Measurements from ENCODE around the gene TNFRSF4.

TNFRSF4 gene

DNA sequence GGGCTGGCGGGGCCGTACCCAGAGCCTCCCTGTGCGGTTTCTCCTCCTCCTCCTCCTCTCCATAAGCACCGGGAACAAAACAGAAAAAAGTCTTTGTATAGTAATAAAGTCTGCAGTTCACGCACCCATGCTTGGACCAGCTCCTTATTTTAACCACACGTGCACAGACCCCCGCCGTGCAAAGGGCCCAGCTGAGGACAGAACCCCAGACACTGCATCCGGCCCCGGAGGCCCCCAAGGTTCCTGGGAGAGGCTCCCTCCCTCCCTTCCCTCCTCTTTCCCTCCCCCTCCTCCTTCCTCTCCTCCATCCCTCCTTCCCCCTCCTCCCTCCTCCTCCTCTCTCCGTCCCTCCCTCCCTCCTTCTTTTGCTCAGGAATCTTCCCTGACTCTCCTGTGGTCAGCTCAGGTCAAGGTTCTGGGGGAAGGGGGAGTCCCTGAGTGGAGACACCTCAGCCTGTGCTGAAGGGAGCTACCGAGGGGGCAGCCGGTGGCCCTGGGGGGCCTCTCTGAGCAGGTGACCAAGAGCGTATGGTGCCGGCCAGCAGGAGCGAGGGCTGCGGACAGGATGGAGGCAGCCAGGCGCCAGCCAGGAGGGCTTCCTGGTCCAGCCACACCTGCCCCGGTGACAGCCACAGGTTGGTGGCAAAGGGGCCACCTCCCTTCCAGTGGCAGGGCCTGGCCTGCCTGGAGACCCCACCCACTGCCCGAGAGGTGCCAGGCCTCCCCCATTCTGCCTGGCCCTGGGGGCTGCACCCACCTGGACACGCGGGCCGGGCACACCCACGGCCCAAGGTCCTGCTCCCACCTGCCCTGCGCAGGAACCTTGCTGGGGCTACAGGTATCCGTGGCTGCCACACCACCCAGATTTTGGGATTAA, 43.5 kb downstream of the TNFRSF4 start:
- DNase-seq (ENCODE audit: low read depth in 1 of 2, low spot score in 1 of 2), result no peak

DNA sequence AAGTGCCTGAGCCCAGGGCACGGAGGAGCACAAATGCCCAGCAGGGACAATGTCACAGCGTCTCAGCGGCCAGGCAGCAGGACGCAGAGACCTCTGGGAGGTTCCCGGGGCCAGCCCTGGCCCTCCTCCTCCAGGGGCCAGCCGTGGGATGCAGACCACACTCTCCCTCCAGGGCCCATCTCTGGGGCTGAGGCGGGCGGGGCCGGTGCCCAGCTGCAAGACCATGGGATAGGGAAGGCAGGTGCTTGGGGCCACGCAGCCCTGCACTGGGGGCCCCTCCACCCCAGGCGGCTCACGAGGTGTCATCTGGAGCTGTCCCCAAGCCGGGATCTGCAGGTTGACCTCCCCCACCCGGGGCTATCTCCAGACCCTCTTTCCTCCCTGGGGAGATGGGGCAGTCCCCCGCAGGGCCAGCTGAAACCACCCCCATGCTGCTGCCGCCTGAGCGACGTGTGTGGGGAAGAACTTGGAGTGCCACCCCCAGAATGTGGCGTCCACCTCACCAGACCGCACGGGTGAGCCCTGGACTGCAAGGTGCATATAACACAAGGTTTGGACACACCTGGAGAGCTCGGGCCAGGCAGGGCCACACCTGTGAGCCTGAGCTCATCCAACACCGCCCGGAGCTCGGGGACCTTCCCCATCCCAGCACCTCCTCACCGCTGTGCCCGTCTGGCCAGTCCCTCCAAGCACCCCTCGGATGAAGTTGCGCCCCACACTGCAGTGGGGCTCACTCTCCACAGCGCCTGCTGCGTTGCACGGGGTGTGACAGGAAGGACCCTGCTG, 44.3 kb downstream of the TNFRSF4 start:
- DNase-seq (ENCODE audit: low read depth in 1 of 2, low spot score in 1 of 2), result no peak

DNA sequence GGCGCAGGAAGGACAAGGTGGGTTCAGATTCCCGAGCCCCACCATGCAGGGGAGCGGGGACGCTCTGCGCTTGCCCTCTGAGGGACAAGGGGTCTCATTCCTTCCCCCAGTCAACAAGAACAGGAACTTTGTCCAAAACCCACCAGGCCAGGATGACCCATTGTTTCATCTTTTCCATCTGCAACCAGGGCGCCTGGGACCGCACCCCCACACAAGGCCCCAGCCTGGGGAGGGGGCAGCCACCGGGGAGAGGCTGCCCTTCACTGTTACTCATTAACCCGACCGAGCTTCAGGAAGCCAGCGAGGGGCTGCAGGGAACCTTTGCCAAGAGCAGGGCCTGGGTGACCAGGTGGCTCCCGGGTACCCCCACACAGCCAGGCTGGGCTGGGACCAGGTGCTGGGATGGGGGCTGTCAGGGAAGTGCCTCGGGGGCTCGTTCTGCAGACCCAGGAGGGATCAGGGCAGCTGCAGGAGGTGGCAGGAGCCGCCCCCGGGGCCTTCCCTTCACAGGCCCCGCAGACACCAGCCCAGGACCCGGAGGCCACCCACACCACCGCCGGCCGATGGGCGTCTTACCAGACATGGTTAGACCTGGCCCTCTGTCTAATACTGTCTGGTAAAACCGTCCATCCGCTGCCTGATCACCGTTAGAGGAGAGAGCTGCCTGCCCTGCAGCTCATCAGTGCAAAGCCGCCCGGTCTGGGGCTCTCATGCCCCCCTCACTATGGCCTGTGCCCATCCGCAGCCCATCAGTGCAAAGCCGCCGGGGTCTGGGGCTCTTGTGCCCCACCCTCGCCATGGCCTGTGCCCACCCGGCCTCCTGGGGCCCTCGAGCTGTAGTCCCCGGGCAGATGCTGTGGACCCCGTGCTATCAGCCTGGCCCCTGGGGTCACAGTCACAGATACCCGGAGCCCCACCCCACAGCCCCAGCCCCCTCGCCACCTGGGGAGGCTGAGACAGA, 45.2 kb downstream of the TNFRSF4 start:
- DNase-seq (ENCODE audit: low read depth in 1 of 2, low spot score in 1 of 2), result no peak

DNA sequence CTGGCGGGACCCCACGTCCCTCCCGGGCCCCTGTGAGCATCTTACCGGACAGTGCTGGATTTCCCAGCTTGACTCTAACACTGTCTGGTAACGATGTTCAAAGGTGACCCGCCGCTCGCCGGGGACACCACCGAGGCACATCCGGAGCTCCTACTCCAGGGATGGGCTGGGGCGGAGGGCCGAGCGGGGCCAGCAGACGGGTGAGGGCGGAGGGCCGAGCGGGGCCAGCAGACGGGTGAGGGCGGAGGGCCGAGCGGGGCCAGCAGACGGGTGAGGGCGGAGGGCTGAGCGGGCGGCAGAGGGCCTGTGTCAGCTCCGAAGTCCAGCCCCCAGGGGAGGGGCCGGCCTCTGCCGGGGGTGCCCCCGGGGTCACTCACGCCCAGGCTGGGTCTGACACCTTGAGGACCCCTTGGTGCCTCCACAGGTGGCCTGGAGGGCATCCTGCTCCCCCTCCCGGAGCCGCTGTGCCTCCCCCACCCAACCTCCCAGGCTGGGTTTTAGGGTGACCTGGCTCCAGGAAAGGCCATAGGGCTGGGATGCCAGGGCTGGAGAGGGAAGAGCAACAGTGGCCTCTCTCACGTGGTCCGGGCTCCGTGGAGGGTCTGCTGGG, 46.0 kb downstream of the TNFRSF4 start:
- no peak for DNase-seq (ENCODE audit: low read depth in 1 of 2, low spot score in 1 of 2)

DNA sequence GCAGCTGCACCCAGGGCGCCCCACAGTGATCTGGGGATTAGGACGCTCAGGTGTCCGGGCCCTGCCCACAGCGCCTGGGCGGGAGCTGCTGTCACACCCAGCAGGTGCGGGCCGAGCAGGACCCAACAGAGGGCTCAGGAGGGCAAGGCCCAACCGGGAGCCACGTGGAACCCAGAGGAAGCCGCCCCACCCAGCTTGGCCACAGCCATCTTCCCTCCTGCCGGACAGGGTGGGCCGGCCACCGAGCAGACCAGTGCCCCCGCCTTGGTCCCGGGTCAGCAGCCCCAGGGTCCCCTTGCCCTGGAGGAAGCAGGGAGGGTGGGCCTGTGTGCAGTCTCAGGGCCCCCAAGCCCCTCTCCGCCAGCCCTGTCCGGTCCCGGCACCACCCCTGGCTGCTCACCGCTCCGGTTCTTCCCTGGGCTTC, 46.5 kb downstream of the TNFRSF4 start:
- no peak for DNase-seq (ENCODE audit: low read depth in 1 of 2, low spot score in 1 of 2)

DNA sequence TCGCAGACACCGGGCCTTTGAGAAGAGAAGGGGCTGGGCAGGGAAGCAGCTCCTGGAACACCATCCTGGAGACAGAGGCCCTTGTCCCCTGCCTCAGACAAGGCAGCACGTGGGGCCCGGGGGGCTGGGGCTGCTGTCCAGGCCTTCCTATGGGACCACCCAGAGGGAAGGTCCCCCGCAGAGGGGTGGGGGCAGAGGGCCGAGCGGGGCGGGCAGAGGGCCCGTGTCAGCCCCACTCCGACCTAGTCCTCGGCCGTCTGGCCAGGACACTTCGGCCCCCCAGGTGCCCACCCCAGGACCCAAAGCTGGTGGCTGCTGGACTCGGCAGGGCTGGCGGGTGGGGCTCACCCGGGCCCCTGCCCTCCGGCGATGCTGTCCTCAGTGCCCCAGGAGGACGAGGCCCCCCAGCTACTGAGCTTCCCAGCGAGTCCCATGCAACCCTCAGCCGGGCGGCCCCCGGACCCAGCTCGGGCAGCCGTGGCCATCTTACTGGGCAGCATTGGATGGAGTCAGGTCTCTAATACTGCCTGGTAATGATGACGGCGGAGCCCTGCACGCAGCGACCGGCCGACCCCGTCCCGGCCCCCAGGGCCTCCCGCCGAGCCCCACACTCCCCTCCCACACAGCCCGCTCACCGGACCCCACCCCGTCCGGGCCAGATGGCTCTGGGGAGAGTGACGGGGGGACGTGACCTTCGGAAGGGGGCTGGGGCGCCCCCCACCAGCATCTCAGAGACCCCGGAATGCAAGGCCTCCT, 47.1 kb downstream of the TNFRSF4 start:
- DNase-seq (ENCODE audit: low read depth in 1 of 2, low spot score in 1 of 2), result no peak

DNA sequence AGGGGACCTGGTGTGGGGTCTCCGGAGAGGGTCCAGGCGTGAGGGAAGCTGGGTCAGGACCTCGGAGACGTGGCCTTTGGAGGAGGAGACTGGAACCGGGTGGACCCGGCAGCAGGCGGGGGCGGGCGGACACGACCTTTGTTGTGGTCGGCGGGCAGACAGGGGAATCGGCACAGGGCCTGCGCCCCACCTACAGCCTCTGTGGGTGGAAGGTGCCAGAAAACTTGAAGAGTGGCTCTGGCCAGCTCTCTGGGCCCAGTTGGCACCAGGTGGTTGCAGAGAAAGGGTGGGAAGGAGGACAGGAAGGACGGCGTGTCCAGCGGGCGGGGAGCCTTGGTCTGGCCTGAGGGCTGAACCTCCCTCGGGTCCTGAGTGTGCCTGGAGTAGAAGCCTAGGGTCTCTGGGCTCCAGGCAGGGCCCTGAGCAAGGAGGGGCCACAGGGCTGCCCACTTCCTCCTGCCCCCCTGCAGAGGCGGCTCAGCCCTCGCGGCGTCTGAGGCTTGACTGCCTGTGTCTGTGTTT, 48.0 kb downstream of the TNFRSF4 start:
- no peak for DNase-seq (ENCODE audit: low read depth in 1 of 2, low spot score in 1 of 2)

DNA sequence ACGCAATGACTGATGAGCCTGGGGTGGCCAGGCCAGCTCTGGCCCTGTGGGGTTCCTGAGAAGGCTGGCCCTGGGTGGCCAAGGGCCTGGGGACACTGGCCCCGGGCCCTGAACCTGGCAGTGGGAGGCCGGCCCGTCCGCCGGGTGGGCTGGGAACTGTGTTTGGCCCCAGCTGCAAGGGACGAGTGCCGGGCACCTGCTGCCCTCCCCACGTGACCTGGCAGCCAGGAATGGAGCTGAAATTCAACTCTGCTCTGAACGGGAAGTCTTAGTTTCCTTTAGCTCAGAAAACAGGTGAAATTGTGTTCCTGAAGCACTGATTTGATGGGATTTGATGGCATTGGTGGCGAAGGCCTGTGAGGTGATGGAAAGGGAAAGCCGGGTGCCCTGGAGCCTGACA, 48.5 kb downstream of the TNFRSF4 start:
- DNase-seq (ENCODE audit: low read depth in 1 of 2, low spot score in 1 of 2), result no peak

DNA sequence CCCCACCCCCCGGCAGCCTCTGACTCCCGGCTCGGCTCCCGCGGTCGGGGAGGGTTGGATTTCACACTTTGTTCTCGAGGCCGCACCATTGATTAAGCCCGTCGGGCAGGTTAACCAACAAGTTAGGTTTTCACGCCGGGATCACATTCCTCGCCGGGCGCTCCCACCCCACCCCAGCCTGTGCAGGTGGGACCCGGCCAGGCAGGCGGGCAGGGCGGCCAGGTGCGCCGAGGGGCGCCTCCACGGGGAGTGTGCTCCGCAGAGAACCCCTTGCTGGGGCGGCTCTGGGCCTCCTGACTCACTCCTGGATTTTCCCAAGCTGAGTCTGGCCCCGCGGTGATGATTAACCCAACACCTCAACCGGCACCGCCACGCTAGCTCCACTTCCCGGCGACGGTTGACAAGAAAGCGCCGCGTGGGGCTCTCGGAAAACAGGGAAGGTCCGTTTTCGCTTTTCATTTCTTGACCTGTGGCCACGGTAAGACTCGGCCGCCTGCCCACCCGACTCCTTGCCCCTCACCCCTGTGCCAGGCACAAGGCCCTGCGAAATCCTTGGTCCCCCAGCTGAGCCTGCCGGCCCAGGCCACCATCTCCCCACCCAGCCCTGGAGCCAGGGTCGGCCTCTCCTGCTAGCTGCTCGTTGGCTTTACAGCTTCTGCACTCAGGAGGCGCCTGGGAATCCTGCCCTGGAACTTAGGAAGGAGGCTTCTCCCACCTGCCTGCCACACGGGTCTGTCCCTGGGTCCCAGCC, 49.1 kb downstream of the TNFRSF4 start:
- DNase-seq (ENCODE audit: low read depth in 1 of 2, low spot score in 1 of 2), result no peak

DNA sequence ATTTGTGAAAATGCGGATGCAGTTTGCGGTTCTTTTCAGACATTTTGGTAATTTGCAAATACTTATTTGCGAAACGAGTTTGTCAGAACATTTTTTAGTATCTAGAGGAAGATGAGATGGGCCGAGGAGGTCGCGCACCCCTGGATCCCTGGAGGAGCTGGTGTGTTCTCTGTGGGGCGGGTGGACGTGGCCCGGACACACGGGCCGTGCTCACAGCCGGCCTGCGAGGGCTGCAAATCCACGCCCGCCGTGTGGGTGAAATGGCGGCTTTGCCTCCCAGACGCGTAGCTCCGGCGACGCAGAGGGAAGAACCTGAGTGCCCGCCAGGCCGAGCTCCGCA, 49.6 kb downstream of the TNFRSF4 start:
- no peak for DNase-seq (ENCODE audit: low read depth in 1 of 2, low spot score in 1 of 2)

DNA sequence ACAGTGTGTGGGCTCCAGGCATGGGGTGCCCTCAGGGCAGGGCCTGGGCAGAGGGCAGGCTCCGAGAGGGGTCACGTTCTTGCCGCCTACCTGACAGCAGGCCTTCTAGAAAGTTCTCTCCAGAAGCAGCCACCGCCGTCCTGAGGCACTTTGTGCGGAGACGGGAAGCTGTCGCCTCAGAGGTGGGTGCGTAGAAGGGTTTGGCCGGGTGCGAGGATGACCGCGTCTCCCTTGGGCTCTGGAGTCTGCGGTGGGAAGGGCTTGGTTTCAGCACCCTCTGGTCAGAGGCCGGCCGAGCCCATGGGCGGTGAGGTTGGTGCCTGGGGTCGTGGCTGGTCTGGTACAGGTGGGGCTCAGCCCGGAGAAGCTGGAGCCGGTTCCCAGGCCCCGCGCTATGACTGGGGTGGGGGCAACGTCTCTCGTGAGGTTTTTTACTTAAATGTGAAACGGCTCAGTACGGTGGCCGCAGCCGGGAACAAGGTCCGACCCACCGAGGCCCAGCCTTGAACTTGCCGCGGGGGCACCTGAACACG, 50.3 kb downstream of the TNFRSF4 start:
- no peak for DNase-seq (ENCODE audit: low read depth in 1 of 2, low spot score in 1 of 2)

DNA sequence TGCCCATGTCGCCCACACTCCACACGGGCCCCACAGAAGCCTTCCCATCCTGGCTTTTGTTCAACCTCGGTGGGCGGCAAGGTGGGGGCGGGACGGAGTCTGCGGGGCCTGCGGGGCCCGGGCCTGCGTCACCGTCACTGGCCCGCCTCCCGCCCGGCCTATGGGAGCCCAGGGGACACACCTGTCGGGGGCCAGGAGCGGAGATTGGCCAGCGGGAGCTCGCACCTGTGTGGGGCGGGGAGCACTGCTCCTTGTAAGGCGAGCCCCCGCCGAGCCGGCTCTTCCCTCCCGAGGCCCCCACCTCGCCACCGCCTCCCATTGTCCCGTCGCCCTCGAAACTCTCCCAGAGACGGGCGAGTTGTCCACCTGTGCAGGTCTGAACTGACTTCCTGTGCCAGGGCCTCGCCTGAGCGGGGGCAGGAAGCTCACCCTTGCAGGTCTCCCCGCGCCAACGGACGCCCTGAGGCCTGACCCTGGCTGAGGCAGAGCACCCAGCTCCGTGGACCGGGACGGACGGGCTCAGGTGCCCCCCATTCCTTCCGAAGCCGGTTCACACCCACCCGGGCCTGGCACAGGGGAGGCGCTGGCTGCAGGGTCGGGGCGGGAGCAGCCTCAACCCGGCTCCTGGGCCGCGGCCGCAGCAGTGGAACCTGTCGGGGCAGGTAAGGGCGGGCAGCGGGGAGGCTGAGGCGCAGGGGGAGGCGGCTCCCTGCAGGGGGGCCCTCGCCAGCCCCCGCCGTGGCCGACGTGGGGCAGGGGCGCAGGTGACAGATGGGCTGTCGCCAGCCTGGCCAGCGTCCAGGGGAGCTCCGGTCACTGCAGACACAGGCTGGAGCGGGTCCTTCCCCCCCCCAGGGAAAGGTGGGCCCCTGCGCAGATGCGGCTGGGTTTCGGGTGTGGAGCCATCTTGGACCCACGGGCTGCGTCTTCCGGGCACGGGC, 51.1 kb downstream of the TNFRSF4 start:
- DNase-seq (ENCODE audit: low read depth in 1 of 2, low spot score in 1 of 2), result no peak

DNA sequence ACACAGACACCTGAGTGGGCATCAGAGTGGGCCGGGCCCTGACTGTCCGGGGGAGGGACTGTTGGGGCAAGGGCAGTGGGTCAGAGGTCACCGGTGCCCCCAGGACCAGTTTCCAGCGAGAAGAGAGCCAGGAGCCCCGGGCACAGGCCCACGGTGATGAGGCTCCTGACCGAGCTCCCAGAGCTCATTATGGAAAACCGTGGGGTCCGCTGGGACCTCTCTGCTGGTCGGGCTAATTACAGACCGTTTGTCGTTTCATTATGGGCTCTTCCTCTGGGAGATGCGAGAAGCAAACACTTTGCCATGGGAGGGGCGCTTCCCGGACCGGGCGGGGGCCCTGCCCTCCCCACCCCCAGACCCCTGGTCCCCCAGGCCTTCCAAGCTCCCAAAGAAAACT, 52.3 kb downstream of the TNFRSF4 start:
- DNase-seq (ENCODE audit: low read depth in 1 of 2, low spot score in 1 of 2), result no peak
